Measurements from ENCODE around the gene KIF26A.

DNA sequence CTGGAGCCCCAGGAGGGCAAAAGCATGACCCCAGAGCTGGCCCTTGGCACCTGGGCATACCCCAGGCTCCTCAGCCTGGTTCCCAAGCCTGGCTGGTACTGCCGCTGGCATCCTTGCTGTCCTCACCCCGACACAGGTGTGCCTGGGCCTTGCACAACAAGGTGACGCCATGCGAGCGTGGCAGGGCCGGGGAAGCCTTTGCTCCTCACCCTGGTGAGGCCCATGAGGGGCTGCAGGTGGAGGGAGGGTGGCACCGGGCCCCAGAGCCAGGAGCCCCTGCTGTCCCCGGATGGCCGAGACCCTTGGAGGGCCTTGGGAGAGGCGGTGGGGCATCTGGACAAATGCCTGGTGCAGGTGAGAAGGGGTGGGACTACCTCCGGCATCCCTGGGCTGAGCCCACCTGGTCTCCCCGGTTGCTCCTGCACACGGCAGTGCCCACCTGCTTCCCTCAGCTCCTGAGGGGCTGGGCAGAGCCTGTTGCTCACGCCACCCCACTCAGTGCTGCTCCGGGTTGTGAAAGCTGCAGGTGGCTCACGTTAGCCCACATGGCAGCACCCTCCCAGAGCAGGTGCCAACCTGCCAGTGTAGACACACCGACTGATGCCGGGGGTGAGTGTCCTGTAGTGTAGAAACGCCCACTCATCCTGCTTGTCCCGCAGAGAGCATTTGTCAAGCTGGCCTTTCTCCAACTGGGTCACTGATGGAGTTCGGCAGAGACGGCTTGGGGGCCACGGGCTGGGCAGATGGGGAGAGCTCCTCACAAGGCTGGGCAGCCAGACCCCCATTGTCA is 24.6 kb upstream of the KIF26A start:
- TF ChIP-seq JUNB (IDR thresholded peaks at IDR 0.05; ENCODE audit: unreplicated experiment) (no peak), STAT1 (IDR thresholded peaks at IDR 0.05; ENCODE audit: unreplicated experiment) (no peak)
- TF ChIP-seq, protein P1, sequence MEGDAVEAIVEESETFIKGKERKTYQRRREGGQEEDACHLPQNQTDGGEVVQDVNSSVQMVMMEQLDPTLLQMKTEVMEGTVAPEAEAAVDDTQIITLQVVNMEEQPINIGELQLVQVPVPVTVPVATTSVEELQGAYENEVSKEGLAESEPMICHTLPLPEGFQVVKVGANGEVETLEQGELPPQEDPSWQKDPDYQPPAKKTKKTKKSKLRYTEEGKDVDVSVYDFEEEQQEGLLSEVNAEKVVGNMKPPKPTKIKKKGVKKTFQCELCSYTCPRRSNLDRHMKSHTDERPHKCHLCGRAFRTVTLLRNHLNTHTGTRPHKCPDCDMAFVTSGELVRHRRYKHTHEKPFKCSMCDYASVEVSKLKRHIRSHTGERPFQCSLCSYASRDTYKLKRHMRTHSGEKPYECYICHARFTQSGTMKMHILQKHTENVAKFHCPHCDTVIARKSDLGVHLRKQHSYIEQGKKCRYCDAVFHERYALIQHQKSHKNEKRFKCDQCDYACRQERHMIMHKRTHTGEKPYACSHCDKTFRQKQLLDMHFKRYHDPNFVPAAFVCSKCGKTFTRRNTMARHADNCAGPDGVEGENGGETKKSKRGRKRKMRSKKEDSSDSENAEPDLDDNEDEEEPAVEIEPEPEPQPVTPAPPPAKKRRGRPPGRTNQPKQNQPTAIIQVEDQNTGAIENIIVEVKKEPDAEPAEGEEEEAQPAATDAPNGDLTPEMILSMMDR (conservative IDR thresholded peaks at IDR 0.05; ENCODE audit: low read depth in 2 of 2) = no peak
